Epidermal melanocyte (primary cell): ENCODE data around the gene SPART.
"Not testable (repeated sequence)": the region's sequence is repeated elsewhere in the genome, so short reads cannot be mapped to it uniquely, and the experiment has no call there.

Source experiments
- DNase-seq: peaks from one replicate; pipeline ENCODE4 v3.0.0; 2011; ENCODE audit warnings: low spot score; ENCODE audit not compliant: insufficient read length

SPART gene

DNA sequence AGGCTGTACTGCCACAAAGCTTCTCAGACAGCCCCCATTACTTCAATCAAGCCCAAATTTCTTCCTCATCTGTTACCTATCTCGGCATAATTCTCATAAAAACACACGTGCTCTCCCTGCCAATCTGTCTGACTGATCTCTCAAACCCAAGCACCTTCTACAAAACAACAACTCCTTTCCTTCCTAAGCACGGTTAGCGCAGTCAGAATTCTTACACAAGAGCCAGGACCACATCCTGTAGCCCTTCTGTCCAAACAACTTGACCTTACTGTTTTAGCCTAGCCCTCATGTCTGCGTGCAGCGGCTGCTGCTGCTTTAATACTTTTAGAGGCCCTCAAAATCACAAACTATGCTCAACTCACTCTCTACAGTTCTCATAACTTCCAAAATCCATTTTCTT lies 26.4 kb downstream of the SPART start:
- not testable (repeated sequence) for DNase-seq

DNA sequence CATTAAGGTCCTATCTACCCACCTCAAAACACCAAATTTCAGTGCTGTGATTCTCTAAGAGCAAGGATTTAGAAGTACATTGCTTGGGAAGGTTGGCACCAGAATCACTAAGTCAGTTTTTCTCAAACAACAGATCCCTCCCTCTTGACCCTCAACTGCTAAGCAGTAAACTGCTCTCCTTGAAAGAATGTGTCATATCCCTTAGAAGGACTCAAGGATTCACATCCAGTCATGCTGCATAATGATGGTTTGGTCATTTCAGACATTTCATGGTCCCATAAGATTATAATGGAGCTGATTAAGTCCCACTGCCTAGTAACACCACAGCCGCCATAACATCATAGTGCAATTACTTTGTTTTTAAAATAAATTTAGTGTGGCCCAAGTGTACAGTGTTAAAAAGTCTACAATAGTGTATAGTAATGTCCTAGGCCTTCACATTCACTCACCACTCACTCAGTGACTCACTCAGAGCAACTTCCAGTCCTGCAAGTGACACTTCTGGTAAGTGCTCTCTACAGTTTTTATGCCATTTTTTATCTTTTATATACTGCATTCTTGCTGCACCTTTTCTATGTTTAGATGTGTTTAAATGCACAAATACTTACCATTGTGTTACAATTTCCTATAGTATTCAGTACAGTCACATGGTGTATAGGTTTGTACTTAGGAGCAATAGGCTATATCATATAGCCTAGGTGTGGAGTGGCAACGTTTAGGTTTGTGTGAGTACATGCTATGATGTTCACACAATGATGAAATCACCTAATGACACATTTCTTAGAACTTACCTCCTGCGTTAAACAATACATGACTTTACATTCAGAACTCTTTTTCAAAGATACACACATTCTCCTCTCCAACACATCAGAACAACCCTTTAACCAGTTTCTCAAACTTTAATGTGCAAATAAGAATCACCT lies 32.9 kb downstream of the SPART start:
- DNase-seq = no peak

GRCh38 chr13:36310417-36311108 lies 35.6 kb downstream of the SPART start:
- no peak for DNase-seq

- DNase-seq = no peak
Measured at GRCh38 chr13:36302289-36302688, 43.9 kb downstream of the SPART start.

GRCh38 chr13:36299469-36299868 lies 46.7 kb downstream of the SPART start:
- not testable (repeated sequence) for DNase-seq

DNA sequence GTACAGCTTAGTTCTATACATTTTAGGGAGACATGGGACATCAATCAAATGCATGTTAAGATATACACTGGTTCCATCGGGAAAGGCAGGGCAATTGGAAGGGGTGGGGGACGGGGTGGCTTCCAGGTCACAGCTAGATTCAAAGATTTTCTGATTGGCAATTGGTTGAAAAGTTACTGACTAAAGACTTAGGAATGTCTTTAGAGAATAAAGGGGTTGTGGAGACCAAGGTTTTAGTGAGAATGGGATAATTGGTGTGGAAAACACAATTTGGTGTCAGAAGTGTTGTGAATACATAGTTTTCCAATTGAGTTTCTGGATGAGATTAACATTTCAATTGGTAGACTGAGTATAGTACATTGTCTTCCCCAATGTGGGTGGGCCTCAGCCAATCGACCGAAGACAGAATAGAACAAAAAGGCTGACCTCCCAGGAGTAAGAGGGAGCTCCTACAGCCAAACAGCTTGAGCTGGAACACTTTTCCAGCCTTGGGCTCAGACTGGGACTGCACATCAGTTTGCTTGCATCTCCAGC lies 47.6 kb downstream of the SPART start:
- no peak for DNase-seq

- DNase-seq = peak; percentile 42
Measured at GRCh38 chr13:36297366-36298338, 48.5 kb downstream of the SPART start, which contains the start of gene CCDC169. Gene CCDC169 (minus strand): TSS chr13:36297814. CDS start chr13:36297719, 95 bp downstream.

- DNase-seq = no peak
Measured at GRCh38 chr13:36294096-36294495, 52.1 kb downstream of the SPART start.

DNA sequence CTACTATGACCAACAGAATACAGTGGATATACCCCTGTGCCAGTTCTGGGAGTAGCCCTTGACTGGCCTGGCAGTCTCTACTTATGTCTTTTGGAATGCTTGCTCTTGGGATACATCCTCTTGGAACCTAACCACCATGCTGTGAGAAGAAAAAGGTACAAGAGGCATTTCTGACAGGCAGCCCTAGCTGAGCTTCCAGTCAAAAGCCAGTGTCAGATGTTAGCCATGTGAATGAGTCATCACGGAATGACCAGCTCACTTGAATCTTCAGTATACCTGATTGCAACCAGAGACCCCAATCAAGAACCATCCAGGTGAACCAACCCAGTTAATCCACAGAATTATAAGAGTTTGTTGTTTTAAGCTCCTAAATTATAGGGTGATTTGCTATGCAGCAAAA lies 52.7 kb downstream of the SPART start:
- no peak for DNase-seq

DNA sequence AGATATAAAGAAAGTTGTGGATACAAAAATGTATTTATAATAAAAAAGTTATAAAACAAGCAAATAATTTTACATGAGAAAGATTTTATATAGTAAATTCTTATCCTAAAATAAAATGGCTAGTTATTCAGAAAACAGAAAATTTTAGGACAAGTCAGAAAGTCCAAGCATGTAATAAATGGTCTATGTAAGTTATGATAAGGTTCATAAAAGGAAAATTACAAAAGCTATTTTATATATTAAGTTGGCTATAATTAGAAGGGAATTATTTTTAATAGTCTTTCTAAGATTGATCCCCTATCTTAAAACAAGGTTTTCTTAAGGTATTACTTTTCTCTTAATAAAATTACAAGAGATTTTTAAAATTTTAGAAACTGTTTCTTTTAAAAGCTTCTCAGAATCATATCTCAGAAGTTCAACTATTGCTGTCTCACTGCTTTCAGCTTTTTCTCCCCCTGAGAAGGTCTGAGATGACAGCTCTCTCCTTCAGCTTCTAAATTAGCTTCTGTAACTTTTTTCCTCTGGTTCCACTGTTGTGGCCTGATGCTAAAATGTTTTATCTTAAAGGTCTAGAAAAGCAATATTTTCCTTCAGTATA lies 57.3 kb downstream of the SPART start:
- no peak for DNase-seq

DNA sequence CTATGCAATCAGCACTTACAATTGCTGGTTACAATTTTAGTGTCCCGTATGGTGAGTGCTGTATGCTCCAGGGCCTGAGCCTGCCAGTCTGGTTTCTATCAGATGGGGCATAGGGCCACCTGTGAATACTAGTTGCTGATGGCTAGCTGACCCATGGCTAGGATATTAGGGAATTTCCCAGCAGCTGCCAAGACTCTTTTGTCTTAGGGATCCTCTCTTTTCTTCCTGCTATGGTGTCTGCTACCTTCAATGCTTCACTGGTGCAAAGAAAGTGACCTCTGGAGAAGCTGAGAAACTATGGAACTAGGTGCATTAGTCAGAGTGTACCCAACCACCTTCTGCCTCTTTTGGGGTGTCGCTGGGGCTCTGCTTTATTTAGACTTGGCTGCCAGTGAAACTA lies 60.2 kb downstream of the SPART start:
- no peak for DNase-seq

DNA sequence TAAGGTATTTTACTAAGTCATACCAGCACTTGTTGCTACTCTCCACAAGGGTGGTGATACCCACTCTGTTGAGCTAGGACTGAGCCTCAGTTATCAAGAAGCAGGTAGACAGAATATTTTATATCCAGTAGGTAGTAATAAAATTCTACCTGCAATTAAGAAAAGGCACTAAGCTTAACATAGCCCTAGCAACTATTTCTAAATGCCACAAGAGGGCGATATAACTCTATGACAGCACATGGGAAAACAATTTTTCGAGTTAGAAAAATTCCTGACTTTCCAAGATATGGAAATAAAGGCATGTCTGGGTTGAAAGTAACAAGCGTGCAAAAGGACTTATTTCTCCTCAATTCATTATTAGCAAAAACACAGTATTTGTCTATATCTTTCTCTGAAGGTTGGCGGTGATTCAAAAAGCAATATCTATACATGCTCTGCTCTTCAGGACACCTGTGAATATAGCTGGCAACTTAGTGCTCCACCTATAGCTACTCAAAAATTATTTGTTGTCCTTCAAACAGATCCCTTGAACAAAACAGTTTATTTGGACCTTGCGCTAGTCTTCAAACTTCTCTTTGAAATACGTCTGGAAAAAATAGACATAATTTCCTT lies 63.3 kb downstream of the SPART start:
- peak; percentile 24 for DNase-seq

DNA sequence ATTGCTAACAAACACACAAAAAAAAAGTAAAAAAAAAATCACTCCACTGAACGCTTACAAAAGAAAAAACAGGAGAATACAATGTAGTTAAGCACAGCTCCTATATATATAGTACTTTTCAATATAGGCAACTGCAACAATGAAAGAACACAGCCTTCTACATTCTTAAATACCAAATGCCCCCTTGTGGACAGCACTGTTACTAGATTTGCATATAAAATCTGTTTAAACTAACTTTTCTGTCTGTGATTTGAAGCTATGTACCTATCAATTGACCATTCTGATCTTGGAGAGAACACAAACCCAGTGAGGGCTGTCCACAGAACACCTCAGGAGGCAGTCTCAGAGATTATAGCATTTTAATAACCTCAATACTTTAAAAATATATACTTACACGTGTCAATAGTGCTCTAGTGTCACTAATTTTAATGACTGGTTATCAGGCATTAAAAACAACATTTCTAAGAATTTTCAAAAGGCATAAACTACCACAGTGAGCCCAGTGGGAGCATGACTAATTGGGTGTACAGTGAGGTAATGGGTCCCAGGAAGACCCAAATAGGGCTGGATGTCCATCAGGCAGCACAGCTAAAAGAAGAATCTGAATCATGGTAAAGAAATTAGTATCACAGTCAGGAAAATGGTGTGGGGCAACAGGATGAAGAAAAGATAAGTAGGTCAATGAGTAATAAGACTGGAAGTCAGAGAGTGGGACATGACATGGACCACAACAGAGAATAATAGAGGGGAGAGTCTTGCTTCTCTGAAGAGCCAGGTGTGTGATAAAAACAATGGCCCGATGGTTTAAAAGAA lies 70.8 kb downstream of the SPART start:
- no peak for DNase-seq

DNA sequence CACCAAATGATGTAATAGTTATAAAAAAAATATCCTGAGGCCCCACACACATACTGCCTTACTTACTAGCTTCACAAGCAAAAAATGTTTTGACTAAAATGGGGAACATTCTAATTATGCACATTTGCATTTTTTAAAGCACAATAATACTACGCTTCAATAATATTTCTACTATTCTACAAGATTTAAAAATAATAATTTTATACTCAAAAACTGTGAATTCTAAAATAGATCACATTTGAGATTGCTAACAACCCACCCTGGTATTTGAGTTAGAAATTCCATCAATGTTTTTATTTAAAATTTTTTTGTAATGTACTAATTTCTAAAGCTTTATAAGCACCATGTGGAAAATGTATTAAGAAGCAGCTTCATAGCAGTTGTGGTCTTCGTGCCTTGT lies 72.8 kb downstream of the SPART start:
- no peak for DNase-seq

- no peak for DNase-seq
Measured at GRCh38 chr13:36261976-36262375, 84.2 kb downstream of the SPART start.

DNA sequence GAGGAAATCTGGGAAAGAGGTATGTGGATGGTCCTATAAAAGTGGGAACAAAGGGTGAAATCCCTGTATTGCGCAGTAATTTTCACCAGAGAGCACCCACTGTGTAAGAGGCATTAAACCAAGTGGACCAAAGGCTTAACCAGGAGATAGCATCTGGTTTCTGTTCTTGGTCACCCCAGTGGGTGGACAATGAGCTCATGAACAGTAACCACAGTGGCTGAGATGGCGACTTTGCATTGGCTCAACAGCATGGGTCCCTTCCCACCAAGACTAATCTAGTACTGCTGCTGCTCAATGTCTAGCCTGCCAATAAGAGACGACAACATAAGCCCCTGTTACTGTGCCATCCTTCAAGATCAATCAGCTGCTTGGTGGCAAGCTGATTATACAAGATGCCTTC lies 85.2 kb downstream of the SPART start:
- DNase-seq = no peak

GRCh38 chr13:36259361-36260137 lies 86.6 kb downstream of the SPART start:
- DNase-seq = no peak

DNA sequence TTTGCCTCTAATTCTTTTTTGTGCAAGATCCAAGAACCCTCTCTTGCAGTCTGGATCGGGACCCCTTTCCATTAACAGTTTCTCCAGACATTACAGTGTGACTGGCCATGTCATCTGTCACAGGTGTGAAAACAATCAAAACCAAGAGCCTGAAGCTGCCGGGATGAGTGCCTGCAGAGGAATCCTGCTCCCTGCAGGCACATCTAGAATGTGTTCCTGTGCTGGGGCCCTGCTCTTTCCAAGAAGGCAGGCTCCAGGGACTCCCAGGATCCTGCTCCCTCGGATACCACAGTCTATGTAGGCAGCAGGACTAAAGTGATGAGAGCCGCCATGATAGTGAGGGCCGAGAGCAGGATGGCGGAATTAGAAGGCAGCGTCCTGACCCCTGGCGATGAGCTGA lies 87.4 kb downstream of the SPART start:
- no peak for DNase-seq
